ENCODE measurements around the gene ACSS2. TPM values are rescaled to one million over a fixed set of nuclear protein-coding genes. Genes with fewer than 3 reads are reported as not detected.

ACSS2 gene
- total and polyA plus RNA-seq, 2 experiments from 2014 or later, result 26.1 to 49.3 TPM

DNA sequence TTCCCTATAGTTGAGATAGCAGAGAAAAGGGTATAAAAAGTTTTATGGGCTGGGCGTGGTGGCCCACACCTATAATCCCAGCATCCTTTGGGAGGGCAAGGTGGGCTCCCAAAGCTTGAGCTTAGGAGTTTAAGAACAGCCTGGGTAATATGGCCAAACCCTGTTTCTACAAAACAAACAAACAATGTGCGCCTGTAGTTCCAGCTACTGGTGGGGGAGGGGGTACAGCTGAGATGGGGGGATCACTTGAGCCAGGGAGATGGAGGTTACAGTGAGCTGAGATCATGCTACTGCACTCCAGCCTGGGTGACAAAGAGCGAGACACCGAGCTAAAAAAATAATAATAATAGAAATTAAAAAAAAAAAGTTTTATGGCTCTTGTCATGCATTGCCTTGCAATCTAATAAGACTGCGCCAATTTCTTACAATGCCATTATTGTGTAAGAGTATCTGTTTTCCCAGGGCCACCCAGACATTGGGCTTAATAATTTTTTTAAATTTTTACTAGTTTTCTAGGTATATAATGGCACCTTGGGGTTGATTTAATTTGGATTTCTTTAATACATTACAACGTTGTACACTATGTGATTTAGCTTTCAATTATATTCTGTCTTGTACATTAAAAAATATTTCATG is 3.9 kb downstream of the ACSS2 start:
- no peaks in the 10 kb centered on the region; the same call in 2 of the 3 replicates for H3K36me3 Mint-ChIP-seq (ENCODE audit: low read depth)
- H3K79me2 ChIP-seq (replicated peaks; ENCODE audit: insufficient read depth), result peaks cover 28% of the 10 kb centered on the region
- no peak overlapping the region for H3K4me2 ChIP-seq
- DNase-seq (ENCODE audit: low spot score) (no peak), ATAC-seq (no peak)
- no peak overlapping the region for H3K4me3 ChIP-seq
- no peak overlapping the region for H3K27ac Mint-ChIP-seq
- H3K27me3 Mint-ChIP-seq (ENCODE audit: insufficient read depth, low read depth, poor library complexity), result peaks cover 8% of the 10 kb centered on the region
- no peaks in the 10 kb centered on the region for H3K36me3 ChIP-seq (ENCODE audit: insufficient read depth)
- no peaks in the 10 kb centered on the region for H3K9me3 Mint-ChIP-seq
- H3K4me1 Mint-ChIP-seq, result peaks cover 6% of the 10 kb centered on the region
- H3K9me2 ChIP-seq (ENCODE audit: insufficient read depth), result no peaks in the 10 kb centered on the region
- H3K27ac ChIP-seq (ENCODE audit: low read depth), result no peak overlapping the region
- TF ChIP-seq NANOG (IDR thresholded peaks at IDR 0.05; ENCODE audit: borderline replicate concordance), result no peak
- TF ChIP-seq, protein P1, sequence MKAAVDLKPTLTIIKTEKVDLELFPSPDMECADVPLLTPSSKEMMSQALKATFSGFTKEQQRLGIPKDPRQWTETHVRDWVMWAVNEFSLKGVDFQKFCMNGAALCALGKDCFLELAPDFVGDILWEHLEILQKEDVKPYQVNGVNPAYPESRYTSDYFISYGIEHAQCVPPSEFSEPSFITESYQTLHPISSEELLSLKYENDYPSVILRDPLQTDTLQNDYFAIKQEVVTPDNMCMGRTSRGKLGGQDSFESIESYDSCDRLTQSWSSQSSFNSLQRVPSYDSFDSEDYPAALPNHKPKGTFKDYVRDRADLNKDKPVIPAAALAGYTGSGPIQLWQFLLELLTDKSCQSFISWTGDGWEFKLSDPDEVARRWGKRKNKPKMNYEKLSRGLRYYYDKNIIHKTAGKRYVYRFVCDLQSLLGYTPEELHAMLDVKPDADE (IDR thresholded peaks at IDR 0.05), result no peak
- TF ChIP-seq, protein P2, sequence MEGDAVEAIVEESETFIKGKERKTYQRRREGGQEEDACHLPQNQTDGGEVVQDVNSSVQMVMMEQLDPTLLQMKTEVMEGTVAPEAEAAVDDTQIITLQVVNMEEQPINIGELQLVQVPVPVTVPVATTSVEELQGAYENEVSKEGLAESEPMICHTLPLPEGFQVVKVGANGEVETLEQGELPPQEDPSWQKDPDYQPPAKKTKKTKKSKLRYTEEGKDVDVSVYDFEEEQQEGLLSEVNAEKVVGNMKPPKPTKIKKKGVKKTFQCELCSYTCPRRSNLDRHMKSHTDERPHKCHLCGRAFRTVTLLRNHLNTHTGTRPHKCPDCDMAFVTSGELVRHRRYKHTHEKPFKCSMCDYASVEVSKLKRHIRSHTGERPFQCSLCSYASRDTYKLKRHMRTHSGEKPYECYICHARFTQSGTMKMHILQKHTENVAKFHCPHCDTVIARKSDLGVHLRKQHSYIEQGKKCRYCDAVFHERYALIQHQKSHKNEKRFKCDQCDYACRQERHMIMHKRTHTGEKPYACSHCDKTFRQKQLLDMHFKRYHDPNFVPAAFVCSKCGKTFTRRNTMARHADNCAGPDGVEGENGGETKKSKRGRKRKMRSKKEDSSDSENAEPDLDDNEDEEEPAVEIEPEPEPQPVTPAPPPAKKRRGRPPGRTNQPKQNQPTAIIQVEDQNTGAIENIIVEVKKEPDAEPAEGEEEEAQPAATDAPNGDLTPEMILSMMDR (conservative IDR thresholded peaks at IDR 0.05; ENCODE audit: low read depth in 2 of 2), result no peak
- TF ChIP-seq STAT1 (IDR thresholded peaks at IDR 0.05; ENCODE audit: unreplicated experiment), result no peak
- TF ChIP-seq EZH2 (IDR thresholded peaks at IDR 0.05; ENCODE audit: low read depth, unreplicated experiment), result no peak
- TF ChIP-seq EZH2phosphoT487 (IDR thresholded peaks at IDR 0.05; ENCODE audit: unreplicated experiment), result no peak
- TF ChIP-seq, protein P3, sequence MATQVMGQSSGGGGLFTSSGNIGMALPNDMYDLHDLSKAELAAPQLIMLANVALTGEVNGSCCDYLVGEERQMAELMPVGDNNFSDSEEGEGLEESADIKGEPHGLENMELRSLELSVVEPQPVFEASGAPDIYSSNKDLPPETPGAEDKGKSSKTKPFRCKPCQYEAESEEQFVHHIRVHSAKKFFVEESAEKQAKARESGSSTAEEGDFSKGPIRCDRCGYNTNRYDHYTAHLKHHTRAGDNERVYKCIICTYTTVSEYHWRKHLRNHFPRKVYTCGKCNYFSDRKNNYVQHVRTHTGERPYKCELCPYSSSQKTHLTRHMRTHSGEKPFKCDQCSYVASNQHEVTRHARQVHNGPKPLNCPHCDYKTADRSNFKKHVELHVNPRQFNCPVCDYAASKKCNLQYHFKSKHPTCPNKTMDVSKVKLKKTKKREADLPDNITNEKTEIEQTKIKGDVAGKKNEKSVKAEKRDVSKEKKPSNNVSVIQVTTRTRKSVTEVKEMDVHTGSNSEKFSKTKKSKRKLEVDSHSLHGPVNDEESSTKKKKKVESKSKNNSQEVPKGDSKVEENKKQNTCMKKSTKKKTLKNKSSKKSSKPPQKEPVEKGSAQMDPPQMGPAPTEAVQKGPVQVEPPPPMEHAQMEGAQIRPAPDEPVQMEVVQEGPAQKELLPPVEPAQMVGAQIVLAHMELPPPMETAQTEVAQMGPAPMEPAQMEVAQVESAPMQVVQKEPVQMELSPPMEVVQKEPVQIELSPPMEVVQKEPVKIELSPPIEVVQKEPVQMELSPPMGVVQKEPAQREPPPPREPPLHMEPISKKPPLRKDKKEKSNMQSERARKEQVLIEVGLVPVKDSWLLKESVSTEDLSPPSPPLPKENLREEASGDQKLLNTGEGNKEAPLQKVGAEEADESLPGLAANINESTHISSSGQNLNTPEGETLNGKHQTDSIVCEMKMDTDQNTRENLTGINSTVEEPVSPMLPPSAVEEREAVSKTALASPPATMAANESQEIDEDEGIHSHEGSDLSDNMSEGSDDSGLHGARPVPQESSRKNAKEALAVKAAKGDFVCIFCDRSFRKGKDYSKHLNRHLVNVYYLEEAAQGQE (IDR thresholded peaks at IDR 0.05; ENCODE audit: unreplicated experiment), result no peak
- TF ChIP-seq ZNF114 (CRISPR knock-in tag; IDR thresholded peaks at IDR 0.05), result no peak
- TF ChIP-seq ZNF462 (CRISPR knock-in tag; IDR thresholded peaks at IDR 0.05), result no peak
- TF ChIP-seq JUNB (IDR thresholded peaks at IDR 0.05; ENCODE audit: unreplicated experiment), result no peak
- no peak for TF ChIP-seq CREB1 (CRISPR knock-in tag; IDR thresholded peaks at IDR 0.05; ENCODE audit: low read depth)
- no peak for TF ChIP-seq POLR2AphosphoS5 (IDR thresholded peaks at IDR 0.05; ENCODE audit: low read depth)
- no peaks in the 10 kb centered on the region for H3F3A ChIP-seq (replicated peaks; ENCODE audit: low read depth)
- peaks cover 9% of the 10 kb centered on the region for H3K27me3 ChIP-seq (ENCODE audit: insufficient read depth)
- no peak overlapping the region for H3K4me3 Mint-ChIP-seq
- peaks cover 11% of the 10 kb centered on the region for H3K4me1 ChIP-seq (ENCODE audit: insufficient read depth)
- H4K20me1 ChIP-seq (replicated peaks; ENCODE audit: insufficient read depth), result peaks cover 10% of the 10 kb centered on the region
- no peak overlapping the region for H2AFZ ChIP-seq

Measured in GM23338 (cell line).